ENCODE measurements around the gene SLC40A1. TPM values are rescaled to one million over a fixed set of nuclear protein-coding genes. Genes with fewer than 3 reads are reported as not detected.

The SLC40A1 gene
- total and polyA plus RNA-seq, 2 of the 13 experiments (the other 11 are each of a cell fraction or from before 2014, with no cell fraction given): 10.6 to 24.9 TPM

GRCh38 chr2:189609423-189609816 is 28.8 kb upstream of the SLC40A1 start (continued):
- TF ChIP-seq ZNF607 (CRISPR knock-in tag; IDR thresholded peaks at IDR 0.05; ENCODE audit: borderline replicate concordance) (no peak), ZXDC (CRISPR knock-in tag; IDR thresholded peaks at IDR 0.05) (no peak), TARDBP (CRISPR knock-in tag; IDR thresholded peaks at IDR 0.05) (no peak), ZNF572 (CRISPR knock-in tag; IDR thresholded peaks at IDR 0.05) (no peak), ZNF556 (CRISPR knock-in tag; IDR thresholded peaks at IDR 0.05; ENCODE audit: borderline replicate concordance) (no peak), ELF1 (CRISPR knock-in tag; IDR thresholded peaks at IDR 0.05) (no peak), PCBP2 (optimal IDR thresholded peaks at IDR 0.05; ENCODE audit: low read depth, low read length, poor library complexity, severe bottlenecking) (no peak), ZNF260 (CRISPR knock-in tag; IDR thresholded peaks at IDR 0.05; ENCODE audit: borderline replicate concordance, low read depth) (no peak), HOXA9 (CRISPR knock-in tag; IDR thresholded peaks at IDR 0.05; ENCODE audit: borderline replicate concordance) (no peak), GATAD2A (CRISPR knock-in tag; IDR thresholded peaks at IDR 0.05) (peak; percentile 23; the same call in 1 of the 2 replicates), ESRRA (CRISPR knock-in tag; IDR thresholded peaks at IDR 0.05; ENCODE audit: low read depth) (no peak), ZNF749 (CRISPR knock-in tag; IDR thresholded peaks at IDR 0.05; ENCODE audit: borderline replicate concordance) (no peak), FOSL2 (CRISPR knock-in tag; IDR thresholded peaks at IDR 0.05) (peak; percentile 38; the same call in 1 of the 2 replicates), ZNF710 (CRISPR knock-in tag; IDR thresholded peaks at IDR 0.05; ENCODE audit: borderline replicate concordance) (no peak), MED8 (CRISPR knock-in tag; IDR thresholded peaks at IDR 0.05; ENCODE audit: insufficient replicate concordance) (no peak), JUNB (CRISPR knock-in tag; IDR thresholded peaks at IDR 0.05; ENCODE audit: borderline replicate concordance) (no peak), ZNF30 (CRISPR knock-in tag; IDR thresholded peaks at IDR 0.05) (no peak), CENPX (CRISPR knock-in tag; IDR thresholded peaks at IDR 0.05) (no peak), ZNF576 (CRISPR knock-in tag; IDR thresholded peaks at IDR 0.05) (no peak), HMG20A (CRISPR knock-in tag; IDR thresholded peaks at IDR 0.05; ENCODE audit: borderline replicate concordance) (no peak), NR2F1 (CRISPR knock-in tag; IDR thresholded peaks at IDR 0.05) (peak; percentile 55 to 71; a peak in 2 of 4 replicates), ZNF605 (CRISPR knock-in tag; IDR thresholded peaks at IDR 0.05) (no peak), RXRB (CRISPR knock-in tag; IDR thresholded peaks at IDR 0.05; ENCODE audit: borderline replicate concordance) (peak; percentile 11; the same call in 1 of the 2 replicates), NR2F6 (IDR thresholded peaks at IDR 0.05) (peak; percentile 65), NR2F6 (CRISPR knock-in tag; IDR thresholded peaks at IDR 0.05) (peak; percentile 58; the same call in 1 of the 2 replicates), ZNF549 (CRISPR knock-in tag; IDR thresholded peaks at IDR 0.05) (no peak), ZNF468 (CRISPR knock-in tag; IDR thresholded peaks at IDR 0.05) (no peak), HOXA3 (CRISPR knock-in tag; IDR thresholded peaks at IDR 0.05) (no peak), DPF2 (CRISPR knock-in tag; IDR thresholded peaks at IDR 0.05; ENCODE audit: borderline replicate concordance, low read depth) (no peak)
